GM12878 (cell line): ENCODE data around the gene CC2D1A. TPM values are rescaled to one million over a fixed set of nuclear protein-coding genes. Genes with fewer than 3 reads are reported as not detected.

Experiments used
- ASH2L ChIP-seq: fragments of 300-600, 200-600 bp; sonication (generic); IDR thresholded peaks from 2 replicates; pipeline ENCODE4 v1.6.1; 2017; ENCODE audit warnings: low read depth, mild to moderate bottlenecking, borderline replicate concordance
- BCL11A ChIP-seq: IDR thresholded peaks from 2 replicates; pipeline ENCODE4 v1.6.1; 2011; ENCODE audit warnings: low read depth, low read length
- CREB1 ChIP-seq: IDR thresholded peaks from 2 replicates; pipeline ENCODE4 v1.6.1; 2012; ENCODE audit warnings: low read depth, mild to moderate bottlenecking, inconsistent platforms
- CREM ChIP-seq: IDR thresholded peaks from 2 replicates; pipeline ENCODE4 v1.6.1; 2014; ENCODE audit warnings: antibody characterized with exemption, low read depth
- EED ChIP-seq: sonication (generic); IDR thresholded peaks from 2 replicates; pipeline ENCODE4 v1.6.1; 2016; ENCODE audit warnings: antibody characterized with exemption, low read depth
- EGR1 ChIP-seq, 2 experiments: IDR thresholded peaks; 1 replicate in 1 of 2; 2 replicates in 1 of 2; pipeline ENCODE4 v1.6.1; 2011 to 2012; ENCODE audit warnings: low read depth in 2 of 2, low read length in 2 of 2, borderline replicate concordance in 1 of 2, mild to moderate bottlenecking in 1 of 2, moderate library complexity in 1 of 2
- EP300 ChIP-seq, 2 experiments: fragments of 150-350 bp in 1 of 2; IDR thresholded peaks; 2 replicates each; pipeline ENCODE4 v1.6.1; 2011 to 2012; ENCODE audit warnings: low read depth in 2 of 2, low read length in 2 of 2, borderline replicate concordance in 1 of 2, improper control_type of control experiment in 1 of 2, inconsistent platforms in 1 of 2; ENCODE audit not compliant: control insufficient read depth in 1 of 2
- FOS ChIP-seq: IDR thresholded peaks from 3 replicates; pipeline ENCODE4 v1.6.1; 2011; ENCODE audit warnings: borderline replicate concordance; ENCODE audit not compliant: insufficient read length; ENCODE audit errors: extremely low read depth
- FOXK2 ChIP-seq: fragments of 450-650 bp; IDR thresholded peaks from 2 replicates; pipeline ENCODE4 v1.6.1; 2017; ENCODE audit warnings: mild to moderate bottlenecking, moderate library complexity
- MLLT1 ChIP-seq: fragments of 450-650 bp; IDR thresholded peaks from 2 replicates; pipeline ENCODE4 v1.6.1; 2016; ENCODE audit warnings: mild to moderate bottlenecking
- MTA2 ChIP-seq: fragments of 450-650 bp; IDR thresholded peaks from 2 replicates; pipeline ENCODE4 v1.6.1; 2016; ENCODE audit warnings: low read depth, mild to moderate bottlenecking, moderate library complexity
- MTA3 ChIP-seq: IDR thresholded peaks from 2 replicates; pipeline ENCODE4 v1.6.1; 2012; ENCODE audit warnings: low read length, inconsistent platforms, borderline replicate concordance
- NBN ChIP-seq: fragments of 450-650 bp; IDR thresholded peaks from 2 replicates; pipeline ENCODE4 v1.6.1; 2016
- NFYB ChIP-seq: IDR thresholded peaks from 2 replicates; pipeline ENCODE4 v1.6.1; 2011; ENCODE audit warnings: low read depth, mild to moderate bottlenecking, low read length, improper control_type of control experiment, moderate library complexity; ENCODE audit not compliant: insufficient read depth
- NRF1 ChIP-seq: conservative IDR thresholded peaks from 2 replicates; pipeline ENCODE4 v1.6.1; 2011; ENCODE audit warnings: mild to moderate bottlenecking, low read depth, low read length, improper control_type of control experiment
- PAX5 ChIP-seq: IDR thresholded peaks from 2 replicates; pipeline ENCODE4 v1.6.1; 2011; ENCODE audit warnings: low read depth, low read length, borderline replicate concordance
- PKNOX1 ChIP-seq: fragments of 450-650 bp; IDR thresholded peaks from 2 replicates; pipeline ENCODE4 v1.6.1; 2016; ENCODE audit warnings: mild to moderate bottlenecking
- POLR2AphosphoS5 ChIP-seq: IDR thresholded peaks from 2 replicates; pipeline ENCODE4 v1.6.1; 2011; ENCODE audit warnings: mild to moderate bottlenecking, low read length, inconsistent platforms
- POU2F2 ChIP-seq: IDR thresholded peaks from 3 replicates; pipeline ENCODE4 v1.6.1; 2011; ENCODE audit warnings: low read depth, mild to moderate bottlenecking, low read length, borderline replicate concordance
- RB1 ChIP-seq: fragments of 450-650 bp; formaldehyde crosslinking; IDR thresholded peaks from 2 replicates; pipeline ENCODE4 v1.6.1; 2017; ENCODE audit warnings: mild to moderate bottlenecking, borderline replicate concordance
- SMARCA5 ChIP-seq: fragments of 450-650 bp; IDR thresholded peaks from 2 replicates; pipeline ENCODE4 v1.6.1; 2017; ENCODE audit warnings: mild to moderate bottlenecking
- SP1 ChIP-seq: IDR thresholded peaks from one replicate; pipeline ENCODE4 v1.6.1; 2011; ENCODE audit warnings: low read depth, low read length
- TARDBP ChIP-seq: IDR thresholded peaks from 2 replicates; pipeline ENCODE4 v1.6.1; 2016; ENCODE audit warnings: borderline replicate concordance
- ZBTB40 ChIP-seq: fragments of 450-650 bp; IDR thresholded peaks from 2 replicates; pipeline ENCODE4 v1.6.1; 2016; ENCODE audit warnings: mild to moderate bottlenecking, moderate library complexity, borderline replicate concordance
- ZZZ3 ChIP-seq: IDR thresholded peaks from 2 replicates; pipeline ENCODE4 v1.6.1; 2011; ENCODE audit warnings: low read depth; ENCODE audit not compliant: control insufficient read depth, insufficient read length
- polyA plus RNA-seq, 11 experiments: library from polyadenylated mRNA; depleted of rRNA in 4 of 11; unstranded in 6 of 11; stranded (reverse) in 5 of 11; fragments of >200 nt; fragmentation: Nextera tagmentation in 4 of 11; fragmentation: Illumina TruSeq in 1 of 11; extraction: Ambion mirVana in 4 of 11; extraction: Trizol in 1 of 11; gene quantifications; 1 replicate in 1 of 11; 2 replicates in 10 of 11; pipeline versions ENCODE4 v1.2.1 to v1.2.3, GENCODE V29; 2011 to 2016; ENCODE audit warnings: inconsistent platforms in 2 of 11, missing spikeins in 2 of 11, low read depth in 1 of 11
- total RNA-seq, 4 experiments: library from RNA; depleted of rRNA in 3 of 4; stranded (reverse); fragments of >200 nt in 3 of 4; fragmentation: Illumina TruSeq in 1 of 4; extraction: Trizol in 1 of 4; gene quantifications; 2 replicates each; pipeline versions ENCODE4 v1.2.1 to v1.2.3, GENCODE V29; 2013 to 2021

Gene CC2D1A
- total and polyA plus RNA-seq, 10 of the 15 experiments (the other 5 are each of a cell fraction or from before 2014, with no cell fraction given): 0.13 to 36.1 (median 16.1) TPM

GRCh38 chr19:13861714-13862531 lies 44.1 kb upstream of the CC2D1A start (continued):
- TF ChIP-seq ZZZ3: no peak
- TF ChIP-seq CREM: peak; percentile 82
- peak; percentile 81 for TF ChIP-seq SP1
- TF ChIP-seq MLLT1: no peak
- no peak for TF ChIP-seq FOS
- peak; percentile 94 for TF ChIP-seq POLR2AphosphoS5
- peak; percentile 96 for TF ChIP-seq SMARCA5
- 0 out of 2 replicates have a peak, but pooled peaks have one; percentile 41 for TF ChIP-seq TARDBP
- TF ChIP-seq FOXK2: no peak
- peak; percentile 88; the same call in 1 of the 2 replicates for TF ChIP-seq NBN
- peak; percentile 84; the same call in 1 of the 2 replicates for TF ChIP-seq RB1
- TF ChIP-seq NFYB: no peak
- no peak for TF ChIP-seq ASH2L
- TF ChIP-seq MTA2: peak; percentile 82
- TF ChIP-seq PAX5: peak; percentile 79
- peak; percentile 72; the same call in 2 of the 3 replicates for TF ChIP-seq POU2F2
- TF ChIP-seq CREB1: peak; percentile 64
- peak; percentile 55 for TF ChIP-seq PKNOX1
- 0 out of 2 replicates have a peak, but pooled peaks have one; percentile 78 for TF ChIP-seq MTA3
- peak; percentile 97 for TF ChIP-seq EED
- peak; percentile 38; the same call in 1 of the 2 replicates for TF ChIP-seq ZBTB40
- no peak for TF ChIP-seq NRF1
- peak; percentile 69 for TF ChIP-seq BCL11A
- peak in 1 of 2 experiments; percentile 97; a peak in 2 of 3 replicates for TF ChIP-seq EGR1 (IDR thresholded peaks at IDR 0.05; ENCODE audit: borderline replicate concordance in 1 of 2, low read depth in 2 of 2, low read length in 2 of 2)
- peak; percentile 48 to 56; a peak in 2 of 4 replicates for TF ChIP-seq EP300 (IDR thresholded peaks at IDR 0.05; ENCODE audit: borderline replicate concordance in 1 of 2, control insufficient read depth in 1 of 2, low read depth in 2 of 2, low read length in 2 of 2)
